Measurements from ENCODE around the gene GTPBP3. TPM values are rescaled to one million over a fixed set of nuclear protein-coding genes. Genes with fewer than 3 reads are reported as not detected.
A peak's percentile ranks its signal among the peaks of the same experiment; 100 is the strongest.
"Not testable (repeated sequence)": the region's sequence is repeated elsewhere in the genome, so short reads cannot be mapped to it uniquely, and the experiment has no call there.

GTPBP3 gene
- polyA plus RNA-seq, 3 donors = 13.9 to 17.3 (median 15.7) TPM

- DNase-seq (ENCODE audit: low read depth in 3 of 3, low spot score in 2 of 3) = no peak
Observed at GRCh38 chr19:17340302-17340870, 3.0 kb downstream of the GTPBP3 start.

- no peak for DNase-seq (ENCODE audit: low read depth in 3 of 3, low spot score in 2 of 3)
Observed at GRCh38 chr19:17340871-17341357, 3.6 kb downstream of the GTPBP3 start.

GRCh38 chr19:17341386-17341785 is 4.0 kb downstream of the GTPBP3 start:
- no peak for DNase-seq (ENCODE audit: low read depth in 3 of 3, low spot score in 2 of 3)

DNA sequence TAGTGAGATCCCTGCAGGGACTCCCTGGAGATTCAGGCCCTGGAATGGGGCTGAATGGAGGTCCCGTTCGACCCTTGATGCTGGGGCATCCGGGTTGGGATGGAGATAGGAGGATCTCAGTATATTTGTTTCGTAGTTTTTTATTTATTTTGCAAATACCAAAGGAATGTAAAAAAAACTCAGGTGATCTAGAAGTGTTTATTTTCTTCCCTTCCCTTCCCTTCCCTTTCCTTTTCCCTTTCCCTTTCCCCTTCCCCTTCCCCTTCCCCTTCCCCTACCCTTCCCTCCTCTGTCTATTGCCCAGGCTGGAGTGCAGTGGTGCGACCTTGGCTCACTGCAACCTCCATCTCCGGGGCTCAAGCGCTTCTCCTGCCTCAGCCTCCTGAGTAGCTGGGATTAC is 4.5 kb downstream of the GTPBP3 start:
- no peak for DNase-seq (ENCODE audit: low read depth in 3 of 3, low spot score in 2 of 3)

DNA sequence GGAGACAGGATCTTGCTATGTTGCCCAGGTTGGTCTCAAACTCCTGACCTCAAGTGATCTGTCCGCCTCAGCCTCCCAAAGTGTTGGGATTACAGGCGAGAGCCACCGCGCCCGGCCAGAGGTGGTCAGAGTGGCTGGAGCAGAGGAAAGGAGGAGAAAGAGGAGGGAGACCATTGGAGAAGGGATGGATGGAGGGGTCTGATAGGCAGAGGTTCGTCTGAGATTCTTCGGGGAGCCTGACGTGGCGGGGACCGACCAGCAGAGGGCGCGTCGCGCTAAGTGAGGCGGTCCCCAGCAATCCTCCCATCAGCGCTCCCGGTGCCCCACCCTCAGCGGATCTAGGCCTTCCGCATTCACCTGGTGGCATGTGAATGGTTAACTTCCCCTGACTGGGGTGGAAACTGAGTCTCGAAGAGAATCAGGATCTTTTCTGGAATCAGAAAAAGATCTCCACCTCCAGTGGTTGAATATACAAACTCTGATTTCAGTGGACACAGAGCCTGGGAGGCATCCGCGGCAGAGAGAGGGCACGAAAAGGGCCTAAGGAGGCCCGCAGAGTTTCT is 8.8 kb downstream of the GTPBP3 start:
- DNase-seq (ENCODE audit: low read depth in 3 of 3, low spot score in 2 of 3) = no peak

GRCh38 chr19:17347361-17347760 is 10.0 kb downstream of the GTPBP3 start:
- no peak for DNase-seq (ENCODE audit: low read depth in 3 of 3, low spot score in 2 of 3)

DNA sequence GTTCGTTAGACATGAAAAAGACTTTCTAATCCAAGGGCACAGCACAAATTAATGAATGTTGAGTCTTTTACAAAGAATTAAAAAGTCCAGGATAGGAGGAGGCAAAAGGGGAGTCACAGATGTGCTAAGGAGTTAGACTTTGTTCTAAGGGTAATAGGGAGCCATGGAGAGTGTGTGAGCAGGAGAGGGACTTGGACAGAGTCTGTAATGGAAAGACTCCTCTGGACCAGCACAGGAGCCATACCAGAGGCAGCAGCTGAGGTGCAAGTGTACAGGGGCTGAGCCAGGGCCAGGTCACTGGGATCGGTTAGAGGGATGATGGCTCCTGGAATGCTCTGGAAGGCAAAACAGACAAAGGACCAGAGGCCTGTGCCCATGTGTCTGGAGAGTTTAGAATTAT is 10.5 kb downstream of the GTPBP3 start:
- DNase-seq (ENCODE audit: low read depth in 3 of 3, low spot score in 2 of 3) = no peak

GRCh38 chr19:17348700-17349099 is 11.3 kb downstream of the GTPBP3 start:
- peak in 1 of 3 donors; percentile 68 for DNase-seq (ENCODE audit: low read depth in 3 of 3, low spot score in 2 of 3)

DNA sequence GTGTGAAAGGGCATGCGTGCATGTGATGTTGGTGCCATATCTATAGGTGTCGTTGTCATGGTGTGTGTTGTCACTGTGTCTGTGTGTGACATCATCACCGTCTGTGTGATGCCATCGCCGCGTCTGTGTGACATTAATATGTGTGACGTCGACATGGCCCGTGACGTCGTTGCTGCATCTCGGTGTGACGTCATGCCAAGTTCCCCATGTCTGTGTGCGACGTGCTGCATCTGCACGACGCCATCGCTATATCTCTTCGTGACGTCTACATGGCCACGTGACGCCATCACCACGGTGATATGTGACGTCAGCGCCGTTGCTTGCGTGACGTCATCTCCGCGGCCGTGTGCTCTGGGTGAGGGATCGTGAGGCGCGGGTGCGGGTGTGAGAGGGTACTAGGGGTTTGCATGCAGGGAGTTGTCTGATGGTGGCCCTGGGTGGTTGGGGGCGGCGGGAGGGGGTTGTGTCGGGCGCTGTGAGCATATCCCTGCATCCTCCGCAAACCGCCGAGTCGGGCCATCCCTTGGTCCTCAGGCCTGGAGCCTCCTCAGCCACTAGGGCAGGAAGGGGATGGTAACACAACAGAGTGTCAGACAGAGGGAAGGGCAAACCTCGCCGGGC is 14.6 kb downstream of the GTPBP3 start:
- no peak for DNase-seq (ENCODE audit: low read depth in 3 of 3, low spot score in 2 of 3)

GRCh38 chr19:17352608-17353280 is 15.4 kb downstream of the GTPBP3 start:
- DNase-seq (ENCODE audit: low read depth in 3 of 3, low spot score in 2 of 3) = no peak

GRCh38 chr19:17353386-17353785 is 16.0 kb downstream of the GTPBP3 start:
- DNase-seq (ENCODE audit: low read depth in 3 of 3, low spot score in 2 of 3) = no peak

GRCh38 chr19:17357078-17357666 is 19.8 kb downstream of the GTPBP3 start:
- DNase-seq (ENCODE audit: low read depth in 3 of 3, low spot score in 2 of 3) = no peak

DNA sequence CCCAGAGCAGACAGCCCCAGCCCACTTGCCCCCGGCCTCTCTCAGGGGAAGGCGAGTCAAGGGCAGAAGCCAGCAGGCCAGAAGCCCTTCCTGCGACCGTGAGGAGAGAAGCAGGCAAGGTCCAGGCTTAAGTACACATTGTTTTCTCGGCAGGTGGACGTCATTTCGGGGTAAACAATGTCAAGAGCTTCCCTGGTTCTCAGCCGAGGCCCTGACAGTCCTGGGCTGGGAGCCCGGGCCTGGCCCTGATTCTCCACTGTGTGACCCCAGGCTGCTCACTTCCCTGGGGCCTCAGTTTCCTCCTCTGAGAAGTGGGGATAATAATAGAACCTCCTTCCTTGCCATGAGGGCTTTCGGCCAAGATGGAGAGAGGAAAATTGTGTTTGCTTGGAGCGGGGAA is 20.4 kb downstream of the GTPBP3 start:
- no peak for DNase-seq (ENCODE audit: low read depth in 3 of 3, low spot score in 2 of 3)

- no peak for DNase-seq (ENCODE audit: low read depth in 3 of 3, low spot score in 2 of 3)
Observed at GRCh38 chr19:17358395-17358794, 21.0 kb downstream of the GTPBP3 start.

DNA sequence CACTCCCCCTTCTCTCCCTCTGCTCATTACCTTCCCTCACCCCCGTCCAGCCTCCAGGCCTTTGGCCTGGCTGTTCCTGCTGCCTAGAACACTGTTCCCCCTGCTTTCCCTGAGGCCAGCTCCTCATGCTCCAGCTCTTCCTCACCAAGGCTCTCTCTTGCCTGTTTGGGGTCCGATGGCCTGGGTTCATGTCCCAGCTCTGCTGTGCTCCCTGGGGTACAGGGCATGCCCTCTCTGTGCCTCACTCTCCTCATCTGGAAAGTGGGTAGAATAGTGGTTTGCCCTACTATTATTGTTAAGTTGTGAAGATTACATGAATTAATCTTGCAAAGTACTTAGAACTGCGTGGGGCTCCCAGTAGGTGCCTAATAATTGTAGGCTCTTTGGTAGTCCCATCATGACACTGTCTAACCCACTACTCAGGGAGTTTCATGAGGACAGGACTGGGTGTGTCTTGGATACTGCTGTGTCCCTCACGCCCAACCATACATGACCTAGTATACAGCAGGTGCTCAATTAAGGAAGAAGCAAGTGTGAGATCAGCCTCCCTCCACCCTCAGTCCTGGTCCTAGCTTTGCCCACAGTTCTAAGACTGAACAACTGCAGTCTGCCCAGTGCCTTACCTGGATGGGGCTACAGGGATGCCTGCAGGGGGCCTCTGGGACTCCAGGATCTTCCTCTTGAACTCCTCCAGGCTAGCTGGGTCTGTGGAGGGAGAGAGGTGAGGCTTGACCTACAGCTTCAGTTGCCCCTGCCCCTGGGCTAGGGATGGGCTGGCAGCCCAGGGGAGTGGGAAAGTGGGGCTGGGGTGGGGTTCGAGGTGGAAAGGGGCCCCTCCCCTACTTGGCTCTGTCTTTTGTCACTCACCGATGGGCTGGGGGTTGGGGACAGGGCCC is 22.8 kb downstream of the GTPBP3 start:
- no peak for DNase-seq (ENCODE audit: low read depth in 3 of 3, low spot score in 2 of 3)

DNA sequence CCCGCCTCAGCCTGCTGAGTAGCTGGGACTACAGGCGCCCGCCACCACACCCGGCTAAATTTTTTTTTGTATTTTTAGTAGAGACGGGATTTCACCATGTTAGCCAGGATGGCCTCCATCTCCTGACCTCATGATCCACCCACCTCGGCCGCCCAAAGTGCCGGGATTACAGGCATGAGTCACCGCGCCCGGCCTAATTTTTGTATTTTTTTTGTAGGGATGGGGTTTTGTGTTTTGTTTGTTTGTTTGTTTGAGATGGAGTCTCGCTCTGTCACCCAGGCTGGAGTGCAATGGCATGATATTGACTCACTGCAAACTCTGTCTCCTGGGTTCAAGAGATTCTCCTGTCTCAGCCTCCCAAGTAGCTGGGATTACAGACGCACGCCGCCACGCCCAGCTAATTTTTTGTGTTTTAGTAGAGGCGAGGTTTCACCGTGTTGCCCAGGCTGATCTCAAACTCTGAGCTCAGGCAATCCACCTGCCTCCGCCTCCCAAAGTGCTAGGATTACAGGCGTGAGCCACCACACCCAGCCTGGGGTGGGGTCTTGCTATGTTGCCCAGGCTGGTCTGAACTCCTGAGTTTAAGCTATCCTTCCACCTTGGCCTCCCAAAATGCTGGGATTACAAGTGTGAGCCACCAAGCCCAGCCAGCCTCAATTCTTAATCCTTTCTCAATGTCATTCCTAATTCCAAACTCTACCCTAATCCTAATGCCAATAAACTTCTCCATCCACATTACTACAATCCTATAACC is 26.7 kb downstream of the GTPBP3 start:
- not testable (repeated sequence) for DNase-seq (ENCODE audit: low read depth in 3 of 3, low spot score in 2 of 3)

- no peak for DNase-seq (ENCODE audit: low read depth in 3 of 3, low spot score in 2 of 3)
Observed at GRCh38 chr19:17365361-17365760, 28.0 kb downstream of the GTPBP3 start.

DNA sequence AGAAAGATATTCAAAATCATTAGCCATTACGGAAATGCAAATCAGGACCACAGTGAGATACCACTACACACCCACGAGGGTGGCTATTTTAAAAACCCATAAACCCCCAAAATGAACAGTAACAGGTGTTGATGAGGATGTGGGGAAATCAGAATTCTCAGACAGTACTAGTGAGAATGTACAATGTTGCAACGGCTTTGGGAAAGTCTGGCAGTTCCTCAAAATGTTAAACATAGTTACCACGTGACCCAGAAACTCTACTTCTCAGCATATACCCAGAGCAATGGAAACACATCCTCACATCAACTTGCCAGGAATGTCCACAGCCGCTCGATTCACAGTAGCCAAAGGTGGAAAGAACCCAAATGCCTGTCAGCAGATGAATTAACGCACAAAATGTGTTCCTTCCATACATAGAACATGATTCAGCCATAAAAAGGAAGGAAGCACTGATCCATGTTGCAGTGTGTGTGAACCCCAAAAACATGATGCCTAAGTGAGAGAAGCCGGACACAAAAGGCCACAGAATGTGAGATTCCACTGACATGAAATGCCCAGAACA is 32.8 kb downstream of the GTPBP3 start:
- no peak for DNase-seq (ENCODE audit: low read depth in 3 of 3, low spot score in 2 of 3)

DNA sequence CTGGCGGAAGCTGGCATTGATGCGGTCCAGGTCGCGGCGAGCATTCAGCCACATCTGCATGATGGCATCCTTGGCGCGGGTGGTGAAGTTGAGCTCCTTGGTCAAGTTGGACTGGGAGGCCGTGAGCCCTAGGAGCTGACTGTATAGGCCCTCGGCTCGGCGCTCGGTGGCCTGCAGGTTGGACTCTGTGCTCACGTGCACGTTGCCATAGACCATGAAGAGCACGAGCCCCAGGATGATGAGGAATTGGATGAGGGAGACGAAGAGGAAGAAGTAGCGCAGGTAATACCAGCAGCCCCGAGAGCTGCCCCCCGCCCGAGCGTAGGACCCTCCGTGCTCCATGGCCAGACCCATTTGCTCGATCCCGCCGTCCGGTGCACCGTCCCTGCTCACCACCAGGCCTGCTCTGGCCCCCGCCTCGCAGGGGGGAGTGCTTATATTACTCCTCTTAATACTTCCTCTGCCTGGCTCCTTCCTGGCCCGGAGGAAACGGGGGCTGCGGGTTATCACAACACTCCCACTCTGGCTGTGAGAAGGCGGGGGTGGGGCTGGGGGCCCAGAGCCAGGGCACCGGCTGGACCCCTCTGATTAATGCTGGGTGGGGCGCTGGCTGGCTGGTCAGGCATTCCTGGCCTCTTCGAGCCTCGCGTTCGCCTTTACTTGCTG is 39.7 kb downstream of the GTPBP3 start, which contains the start of gene PLVAP:
Gene PLVAP, minus strand, starts transcription at position 408 of the 666 bp plus-strand sequence. Its CDS starts 54 bp downstream, at position 354.
- DNase-seq (ENCODE audit: low read depth in 3 of 3, low spot score in 2 of 3) = no peak

All from right renal cortex interstitium (tissue), 3 donors.